ENCODE measurements around the gene SLC1A3. TPM values are rescaled to one million over a fixed set of nuclear protein-coding genes. Genes with fewer than 3 reads are reported as not detected.
"Not testable (repeated sequence)": the region's sequence is repeated elsewhere in the genome, so short reads cannot be mapped to it uniquely, and the experiment has no call there.

Gene SLC1A3
- total and polyA plus RNA-seq, 2 donors (not counting 1 experiment from before 2014, with no cell fraction given) = 0.37 TPM; not detected in 1

- H3K4me3 Mint-ChIP-seq = no peak overlapping the region
- TF ChIP-seq CTCF (IDR thresholded peaks at IDR 0.05) (no peak), EZH2 (IDR thresholded peaks at IDR 0.05; ENCODE audit: borderline replicate concordance, insufficient read depth, low read depth, low read length, poor library complexity, severe bottlenecking) (no peak)
- Histone ChIP-seq H3K4me3 (ENCODE audit: control extremely low read depth in 1 of 5, extremely low read depth in 1 of 5, insufficient read depth in 1 of 5, low read depth in 2 of 5, low read length in 4 of 5) (no peak overlapping the region), H2AFZ (ENCODE audit: insufficient read depth, low read depth, low read length, poor library complexity, severe bottlenecking) (no peak overlapping the region), H3K27ac (ENCODE audit: low read length in 2 of 2) (no peak overlapping the region), H3K36me3 (replicated peaks in 1 of 2; ENCODE audit: control extremely low read depth in 1 of 2, control insufficient read depth in 1 of 2, extremely low read depth in 1 of 2, insufficient read depth in 2 of 2, low read length in 1 of 2) (no peaks in the 10 kb centered on the region), H4K20me1 (ENCODE audit: control insufficient read depth, insufficient read depth, low read length, poor library complexity, severe bottlenecking) (no peaks in the 10 kb centered on the region), H3K27me3 (replicated peaks in 1 of 4; ENCODE audit: control extremely low read depth in 1 of 4, control insufficient read depth in 3 of 4, insufficient read depth in 4 of 4, low read length in 3 of 4) (no peaks in the 10 kb centered on the region), H3K4me1 (ENCODE audit: control insufficient read depth in 2 of 2, insufficient read depth in 2 of 2, low read length in 2 of 2) (no peaks in the 10 kb centered on the region), H3K9me3 (ENCODE audit: control extremely low read depth in 1 of 3, control insufficient read depth in 2 of 3, insufficient read depth in 1 of 3, low read length in 2 of 3) (no peaks in the 10 kb centered on the region), H3K9ac (ENCODE audit: low read length) (no peak overlapping the region), H3K79me2 (ENCODE audit: control insufficient read depth, insufficient read depth, low read length) (no peaks in the 10 kb centered on the region), H3K4me2 (replicated peaks; ENCODE audit: low read depth, low read length, poor library complexity, severe bottlenecking) (no peak overlapping the region)
- no peaks in the 10 kb centered on the region for H3K9me3 Mint-ChIP-seq (ENCODE audit: insufficient read depth)
- H3K27me3 Mint-ChIP-seq = peaks cover 48% of the 10 kb centered on the region
- no peak overlapping the region for H3K27ac Mint-ChIP-seq
- ChIA-PET POLR2A (no interaction called here), CTCF (no interaction called here)
- H3K4me1 Mint-ChIP-seq = no peaks in the 10 kb centered on the region
- ATAC-seq (ENCODE audit: low read depth) (no peak), DNase-seq (no peak)
- intact Hi-C loops (cut with micrococcal nuclease) = no loop called here
- 100% methylated on average over 1 of the region's 4 CpGs for WGBS (ENCODE audit: insufficient coverage)
Measured at GRCh38 chr5:36642089-36642488, 35.7 kb downstream of the SLC1A3 start.

DNA sequence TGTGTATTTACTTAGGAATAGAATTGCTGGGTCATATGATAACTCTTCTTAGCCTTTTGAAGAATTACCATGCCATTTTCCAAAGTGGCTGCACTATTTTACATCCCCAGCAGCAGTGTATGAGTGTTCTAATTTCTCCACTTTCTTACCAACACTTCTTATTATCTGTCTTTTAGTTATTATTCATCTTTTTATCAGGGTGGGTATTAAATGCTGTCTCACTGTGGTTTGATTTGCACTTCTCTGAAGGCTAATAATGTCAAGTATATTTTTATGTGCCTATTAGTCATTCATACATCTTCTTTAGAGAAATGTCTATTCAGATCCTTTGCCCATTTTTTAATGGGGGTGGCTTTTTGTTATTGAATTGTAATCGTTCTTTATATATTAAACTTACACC is 36.8 kb downstream of the SLC1A3 start:
- H3K9ac ChIP-seq (ENCODE audit: low read length) = no peak overlapping the region
- H3K4me2 ChIP-seq (replicated peaks; ENCODE audit: low read depth, low read length, poor library complexity, severe bottlenecking) = no peak overlapping the region
- intact Hi-C loops (cut with micrococcal nuclease) = no loop called here
- CTCF ChIA-PET = no interaction called here
- no peak overlapping the region for H3K27ac ChIP-seq (ENCODE audit: low read length in 2 of 2)
- no CpG with 5 or more reads among the region's 1 CpG for WGBS (ENCODE audit: insufficient coverage)
- H4K20me1 ChIP-seq (ENCODE audit: control insufficient read depth, insufficient read depth, low read length, poor library complexity, severe bottlenecking) = no peaks in the 10 kb centered on the region
- H3K27ac Mint-ChIP-seq = no peak overlapping the region
- DNase-seq (no peak), ATAC-seq (ENCODE audit: low read depth) (no peak)
- POLR2A ChIA-PET = no interaction called here
- H3K4me3 ChIP-seq (ENCODE audit: control extremely low read depth in 1 of 5, extremely low read depth in 1 of 5, insufficient read depth in 1 of 5, low read depth in 2 of 5, low read length in 4 of 5) = no peak overlapping the region
- TF ChIP-seq CTCF (IDR thresholded peaks at IDR 0.05) (no peak), EZH2 (IDR thresholded peaks at IDR 0.05; ENCODE audit: borderline replicate concordance, insufficient read depth, low read depth, low read length, poor library complexity, severe bottlenecking) (no peak)
- no peaks in the 10 kb centered on the region for H3K36me3 ChIP-seq (replicated peaks in 1 of 2; ENCODE audit: control extremely low read depth in 1 of 2, control insufficient read depth in 1 of 2, extremely low read depth in 1 of 2, insufficient read depth in 2 of 2, low read length in 1 of 2)
- no peak overlapping the region for H2AFZ ChIP-seq (ENCODE audit: insufficient read depth, low read depth, low read length, poor library complexity, severe bottlenecking)
- no peaks in the 10 kb centered on the region for H3K4me1 ChIP-seq (ENCODE audit: control insufficient read depth in 2 of 2, insufficient read depth in 2 of 2, low read length in 2 of 2)
- no peaks in the 10 kb centered on the region for H3K4me1 Mint-ChIP-seq
- peaks cover 42% of the 10 kb centered on the region for H3K27me3 Mint-ChIP-seq
- no peaks in the 10 kb centered on the region for H3K9me3 ChIP-seq (ENCODE audit: control extremely low read depth in 1 of 3, control insufficient read depth in 2 of 3, insufficient read depth in 1 of 3, low read length in 2 of 3)
- H3K79me2 ChIP-seq (ENCODE audit: control insufficient read depth, insufficient read depth, low read length) = no peaks in the 10 kb centered on the region
- H3K27me3 ChIP-seq (replicated peaks in 1 of 4; ENCODE audit: control extremely low read depth in 1 of 4, control insufficient read depth in 3 of 4, insufficient read depth in 4 of 4, low read length in 3 of 4) = no peaks in the 10 kb centered on the region
- no peak overlapping the region for H3K4me3 Mint-ChIP-seq
- H3K9me3 Mint-ChIP-seq (ENCODE audit: insufficient read depth) = no peaks in the 10 kb centered on the region

DNA sequence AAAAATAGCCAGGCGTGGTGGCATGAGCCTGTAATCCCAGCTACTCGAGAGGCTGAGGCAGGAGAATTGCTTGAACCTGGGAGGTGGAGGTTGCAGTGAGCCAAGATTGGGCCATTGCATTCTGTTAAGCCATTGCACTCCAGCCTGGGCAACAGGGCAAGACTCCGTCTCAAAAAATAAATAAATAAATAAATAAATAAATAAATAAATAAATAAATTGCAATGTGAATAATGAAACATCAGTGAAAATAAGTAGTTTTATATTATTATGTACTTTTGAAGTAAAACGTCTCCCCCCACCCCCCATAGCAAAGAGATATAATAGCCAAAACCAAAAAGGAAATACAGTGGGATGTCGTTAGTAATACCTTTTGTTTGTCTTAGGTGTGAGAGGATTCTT is 37.4 kb downstream of the SLC1A3 start:
- H3K9me3 ChIP-seq (ENCODE audit: control extremely low read depth in 1 of 3, control insufficient read depth in 2 of 3, insufficient read depth in 1 of 3, low read length in 2 of 3); H3K4me2 ChIP-seq (replicated peaks; ENCODE audit: low read depth, low read length, poor library complexity, severe bottlenecking); H3K4me3 Mint-ChIP-seq; H3K4me1 Mint-ChIP-seq; H3K4me1 ChIP-seq (ENCODE audit: control insufficient read depth in 2 of 2, insufficient read depth in 2 of 2, low read length in 2 of 2); H3K27me3 ChIP-seq (replicated peaks in 1 of 4; ENCODE audit: control extremely low read depth in 1 of 4, control insufficient read depth in 3 of 4, insufficient read depth in 4 of 4, low read length in 3 of 4); H3K9me3 Mint-ChIP-seq (ENCODE audit: insufficient read depth); H3K9ac ChIP-seq (ENCODE audit: low read length); H3K79me2 ChIP-seq (ENCODE audit: control insufficient read depth, insufficient read depth, low read length); CTCF ChIA-PET; H3K4me3 ChIP-seq (ENCODE audit: control extremely low read depth in 1 of 5, extremely low read depth in 1 of 5, insufficient read depth in 1 of 5, low read depth in 2 of 5, low read length in 4 of 5); intact Hi-C loops (cut with micrococcal nuclease); ATAC-seq (ENCODE audit: low read depth); H4K20me1 ChIP-seq (ENCODE audit: control insufficient read depth, insufficient read depth, low read length, poor library complexity, severe bottlenecking); H3K36me3 ChIP-seq (replicated peaks in 1 of 2; ENCODE audit: control extremely low read depth in 1 of 2, control insufficient read depth in 1 of 2, extremely low read depth in 1 of 2, insufficient read depth in 2 of 2, low read length in 1 of 2); POLR2A ChIA-PET; H2AFZ ChIP-seq (ENCODE audit: insufficient read depth, low read depth, low read length, poor library complexity, severe bottlenecking); DNase-seq; H3K27ac ChIP-seq (ENCODE audit: low read length in 2 of 2); H3K27ac Mint-ChIP-seq: not testable (repeated sequence)
- no CpG with 5 or more reads among the region's 5 CpGs for WGBS (ENCODE audit: insufficient coverage)
- H3K27me3 Mint-ChIP-seq = peaks cover 43% of the 10 kb centered on the region

Data from B cell (primary cell).